Suppressor macrophage (primary cell): Measurements from ENCODE around the gene BTNL2.

ENCODE experiments used
- DNase-seq, 4 experiments: peaks; one replicate each; pipeline ENCODE4 v3.0.0-alpha.2; 2020 to 2022

BTNL2 gene

DNA sequence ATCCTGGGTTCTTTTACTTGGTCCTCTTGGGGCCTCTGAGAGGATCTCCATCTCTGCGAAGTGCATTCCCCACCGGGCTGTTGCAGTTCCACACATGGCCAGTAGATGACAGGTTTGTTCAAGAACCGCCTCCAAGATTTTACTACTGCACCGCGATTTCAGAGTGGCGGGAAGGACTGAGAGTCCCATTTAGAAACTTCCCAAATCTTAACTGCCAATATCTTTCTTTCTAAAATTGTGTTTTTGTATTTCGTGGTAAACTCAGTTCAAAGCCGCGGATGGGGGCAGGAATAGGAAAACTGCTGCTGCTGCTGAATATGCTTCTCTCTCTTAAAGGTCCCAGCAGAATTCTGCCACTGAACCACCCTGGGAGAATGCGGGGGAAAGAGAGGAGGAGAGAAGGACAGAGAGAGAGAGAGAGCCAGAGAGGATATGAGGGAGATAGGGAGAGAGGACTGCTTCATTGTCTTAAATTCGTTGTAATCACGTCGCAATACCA, 8.6 kb upstream of the BTNL2 start:
- DNase-seq: peak; percentile 81 to 90 (median 88)

DNA sequence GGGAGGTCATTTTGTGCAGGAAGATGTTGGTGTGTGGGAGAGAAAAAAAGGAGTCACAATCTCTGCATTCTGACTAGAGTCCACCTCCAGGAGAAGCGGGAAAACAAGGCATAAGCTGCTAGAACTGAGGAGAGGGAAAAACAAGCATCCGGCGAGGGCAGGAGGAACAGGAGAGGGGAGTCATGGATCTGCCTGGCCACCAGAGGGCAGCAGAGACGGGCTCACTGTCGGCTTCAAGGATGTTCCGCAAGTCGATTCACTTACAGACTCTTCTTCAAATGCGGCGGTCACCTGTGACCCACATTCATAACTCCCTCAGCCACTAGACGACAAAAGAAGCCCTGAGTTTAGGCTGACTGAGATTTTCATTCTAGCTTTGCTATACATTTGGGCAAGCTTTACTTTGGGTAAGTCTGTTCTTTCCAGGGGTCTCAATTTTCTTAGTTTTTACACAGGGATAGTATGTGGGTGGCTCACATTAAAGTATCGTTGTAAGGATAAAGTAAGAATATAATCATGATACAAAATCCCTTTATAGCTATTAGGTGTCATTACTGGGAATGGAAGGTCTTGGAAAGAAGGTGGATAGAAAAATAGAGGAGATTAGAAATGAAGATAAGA, 6.6 kb upstream of the BTNL2 start:
- DNase-seq: peak; percentile 83 to 90 (median 84)

DNA sequence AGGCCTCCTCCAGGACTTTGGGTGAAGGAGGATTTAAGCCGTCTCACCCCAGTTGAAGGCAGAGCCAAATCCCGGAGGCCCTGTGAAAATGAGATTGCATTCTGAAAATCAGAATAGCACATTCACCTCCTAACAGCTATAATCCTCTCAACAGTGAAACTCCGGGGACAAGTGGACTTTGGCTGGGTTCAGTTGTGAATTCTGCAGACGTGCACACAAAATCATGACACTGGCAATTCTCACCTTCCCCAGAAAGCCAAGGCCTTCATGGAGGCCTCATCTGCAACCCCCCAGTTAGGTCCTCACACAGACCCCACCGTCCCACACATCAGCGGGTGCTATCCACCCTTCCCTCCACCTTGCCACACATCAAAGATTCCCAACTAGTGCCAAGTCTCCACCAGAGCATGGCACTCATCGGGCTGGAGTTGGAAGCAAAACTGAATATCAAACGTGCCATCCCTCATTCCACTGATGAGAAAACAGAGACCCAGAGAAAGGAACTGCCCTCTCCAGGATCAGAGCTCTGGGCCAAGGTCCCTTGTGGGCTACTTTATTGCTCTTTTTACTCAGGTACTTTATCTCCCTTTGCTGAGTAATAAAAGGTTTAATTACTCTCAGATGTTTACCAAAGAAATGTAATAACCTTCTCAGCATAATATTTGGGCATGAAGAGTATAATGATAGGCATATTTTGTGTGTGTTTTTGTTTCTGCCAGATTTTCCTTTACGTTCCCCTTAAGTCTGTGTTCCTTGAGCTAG, 4.8 kb upstream of the BTNL2 start:
- DNase-seq: no peak

DNA sequence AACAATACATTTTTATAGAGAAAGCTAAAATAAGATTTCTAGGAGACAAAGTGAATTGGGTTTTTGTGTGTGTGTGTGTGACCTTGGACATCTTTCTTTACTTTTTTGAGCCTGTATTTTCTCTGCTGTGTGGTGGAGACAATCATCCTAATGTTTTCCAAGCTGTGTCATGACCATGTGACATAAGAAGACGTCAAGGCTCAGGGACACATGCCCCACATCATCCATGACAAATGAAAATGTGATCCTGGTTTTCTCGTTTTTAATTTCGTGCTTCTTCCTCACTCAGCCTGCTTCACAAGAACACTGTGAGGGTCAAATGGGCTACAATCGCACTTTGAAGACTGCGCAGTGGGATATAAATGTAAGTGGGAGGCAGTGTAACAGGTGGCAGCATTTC, 3.9 kb upstream of the BTNL2 start:
- DNase-seq: no peak

DNA sequence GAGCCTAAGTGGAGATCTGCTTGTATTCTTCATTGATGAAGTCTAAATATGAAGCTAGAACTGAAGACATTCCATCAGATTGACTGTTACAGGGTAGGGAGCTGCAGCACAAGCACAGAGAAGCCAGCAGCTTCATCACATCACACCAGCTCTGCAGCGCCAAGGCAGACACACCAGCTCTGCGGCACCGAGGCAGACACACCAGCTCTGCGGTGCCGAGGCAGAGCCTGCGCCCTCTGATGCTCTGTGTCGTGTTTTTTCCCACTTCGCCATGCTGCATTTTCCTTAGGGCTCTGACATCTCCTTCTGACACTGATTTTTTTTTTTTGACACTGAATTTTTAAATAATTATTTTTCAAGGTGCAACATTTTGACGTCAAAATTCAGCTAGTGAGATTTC, 784 bp downstream of the BTNL2 start:
- DNase-seq: no peak

DNA sequence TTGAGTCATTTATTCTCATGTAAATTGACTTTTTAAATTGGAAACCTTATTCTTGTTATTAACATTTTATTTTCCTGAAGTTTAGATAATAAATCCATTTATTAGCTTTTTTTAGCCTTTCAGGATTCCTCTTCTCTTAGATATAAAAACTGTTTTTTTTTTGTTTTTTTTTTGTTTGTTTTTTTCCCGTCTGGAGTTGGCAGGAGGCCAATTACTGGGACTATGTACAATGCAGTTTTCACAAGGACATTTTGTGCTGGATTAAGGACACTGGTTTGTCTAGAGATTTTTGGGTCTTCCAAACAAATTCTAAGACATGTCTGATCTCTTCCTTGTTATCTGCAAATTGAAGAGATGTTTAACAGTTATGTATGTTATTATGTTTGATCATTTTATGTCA, 1.3 kb downstream of the BTNL2 start:
- DNase-seq: no peak

DNA sequence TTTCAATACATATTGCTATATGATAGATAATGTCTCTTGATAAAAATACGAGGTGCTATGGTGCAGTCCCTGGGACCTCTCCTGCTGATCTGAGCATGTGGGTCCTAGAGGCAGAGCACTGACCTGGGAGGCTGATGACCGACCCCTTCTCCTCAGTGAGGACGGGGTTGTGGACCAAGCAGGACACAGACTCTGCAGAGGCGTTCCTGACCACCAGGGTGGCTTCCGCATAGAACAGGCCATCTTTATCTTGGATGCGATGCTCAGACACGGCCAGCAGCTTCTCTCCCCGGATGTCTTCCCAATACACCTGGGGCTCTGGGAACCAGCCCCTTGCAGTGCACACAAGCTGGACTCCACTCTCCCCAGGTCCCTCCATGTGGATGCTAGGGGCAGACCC, 4.2 kb downstream of the BTNL2 start:
- DNase-seq: no peak

DNA sequence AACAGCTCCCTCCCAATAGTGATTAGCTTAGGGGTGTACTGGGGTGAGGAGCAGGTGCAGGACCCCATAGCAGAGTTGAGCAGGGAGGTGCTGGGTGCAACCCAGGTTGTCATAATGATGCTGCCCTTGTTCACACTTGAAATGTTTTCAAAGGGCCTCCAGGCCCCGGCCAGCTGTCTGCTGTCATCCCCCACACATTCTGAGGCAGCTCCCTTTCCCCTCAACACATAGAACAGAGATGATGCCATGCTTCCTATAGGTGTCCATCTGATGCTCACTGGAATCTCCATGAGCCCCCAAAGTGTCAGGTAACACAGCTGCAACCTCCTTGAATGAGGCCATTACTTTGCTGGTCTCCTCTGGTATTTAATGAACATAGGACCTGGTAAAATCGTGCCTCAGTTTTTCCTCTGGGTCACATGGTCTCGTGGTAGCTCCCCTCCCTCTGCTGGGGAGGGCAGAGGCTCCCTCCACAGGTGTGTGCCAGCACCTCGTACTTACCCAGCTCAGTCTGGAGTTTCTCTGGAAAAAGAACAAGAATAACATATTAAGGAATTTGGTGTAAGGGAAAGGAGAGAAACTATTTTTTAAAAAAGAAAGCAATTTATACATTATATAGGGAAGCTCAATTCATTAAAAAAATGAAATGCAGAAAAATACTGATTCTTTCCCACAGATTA, 5.6 kb downstream of the BTNL2 start:
- no peak for DNase-seq

DNA sequence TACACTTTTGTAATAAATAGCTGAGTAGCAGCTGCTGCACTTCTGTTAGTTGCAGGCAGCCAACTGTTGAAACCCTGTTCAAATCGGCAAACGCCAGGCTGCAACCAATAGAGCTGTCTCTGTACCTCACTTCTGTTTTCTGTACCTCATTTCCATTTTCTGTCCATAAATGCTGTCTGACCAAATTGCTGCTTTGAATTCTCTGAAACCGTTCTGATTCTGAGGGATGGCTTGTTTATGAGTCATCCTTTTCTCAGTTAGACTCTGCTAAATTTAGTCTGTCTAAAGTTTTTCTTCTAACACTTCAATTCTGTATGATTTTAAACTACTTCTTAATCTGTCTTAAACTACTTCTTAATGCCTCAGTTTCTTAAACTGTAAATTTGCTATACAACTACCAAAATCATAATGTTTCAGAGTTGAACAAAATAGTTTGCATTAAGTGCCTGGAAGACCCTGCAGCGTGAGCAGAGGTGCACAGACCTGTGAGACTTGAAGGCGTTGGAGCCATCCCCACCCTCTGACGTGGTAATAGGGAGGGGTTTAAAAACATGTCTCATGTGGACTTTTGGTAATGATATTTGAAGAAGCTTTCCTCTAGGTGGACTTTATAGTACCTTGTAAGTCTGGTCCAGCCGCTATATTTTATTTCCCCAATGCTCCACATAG, 9.6 kb downstream of the BTNL2 start:
- DNase-seq: no peak

DNA sequence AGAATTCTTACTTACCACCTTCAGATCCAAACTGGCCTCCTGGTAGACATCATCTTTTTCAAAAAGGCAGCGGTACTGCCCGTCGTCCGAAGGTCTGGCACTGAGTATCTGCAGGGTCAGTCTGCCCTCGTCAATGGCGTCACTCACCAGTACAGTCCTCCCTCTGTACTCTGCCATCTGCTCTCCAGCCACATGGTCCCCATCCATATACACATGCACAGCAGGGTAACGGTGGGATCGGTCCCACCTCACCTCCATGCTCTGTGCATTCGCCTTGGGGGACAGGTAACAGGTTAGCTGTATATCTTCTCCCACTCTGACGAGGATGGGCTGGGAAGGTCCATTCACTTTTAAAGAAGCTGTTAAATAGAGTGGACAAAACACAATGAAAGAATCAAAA, 11.0 kb downstream of the BTNL2 start:
- no peak for DNase-seq

DNA sequence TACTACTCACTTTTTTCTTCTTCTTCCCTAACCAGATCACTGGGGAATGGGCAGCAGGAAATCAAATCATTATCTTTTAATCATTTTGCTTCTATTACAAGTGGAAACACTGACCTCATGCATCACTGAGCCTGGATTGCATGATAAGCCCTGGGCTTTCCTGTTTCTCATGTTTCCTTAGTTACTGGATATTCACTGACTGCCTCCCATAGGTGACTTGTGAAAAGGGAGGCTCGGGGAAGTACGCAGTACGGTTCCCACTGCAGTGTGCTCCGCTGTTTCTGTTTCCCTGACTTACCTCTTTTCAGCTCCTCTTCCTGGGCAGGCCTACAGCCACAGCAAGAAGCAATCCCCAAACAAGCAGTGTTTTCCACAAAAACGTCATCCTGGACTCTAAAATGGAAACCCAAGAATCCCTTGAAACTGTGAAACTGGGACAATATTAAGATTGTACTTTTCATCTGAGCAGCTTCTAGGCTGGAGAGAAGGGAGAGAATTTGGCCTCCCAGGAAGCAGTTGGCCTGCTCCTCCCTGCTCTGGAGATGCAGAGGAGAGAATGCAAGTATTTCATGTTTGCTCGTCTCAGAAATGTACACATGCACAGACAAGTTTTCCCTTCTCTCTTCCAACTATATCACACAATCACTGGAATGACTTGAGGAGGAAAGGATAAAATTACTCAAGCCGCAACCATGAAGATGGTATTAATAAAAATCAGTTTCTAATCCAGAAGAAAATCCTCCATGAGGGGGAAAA, 13.1 kb downstream of the BTNL2 start:
- peak in 2 of 4 experiments; percentile 11 to 16 for DNase-seq

DNA sequence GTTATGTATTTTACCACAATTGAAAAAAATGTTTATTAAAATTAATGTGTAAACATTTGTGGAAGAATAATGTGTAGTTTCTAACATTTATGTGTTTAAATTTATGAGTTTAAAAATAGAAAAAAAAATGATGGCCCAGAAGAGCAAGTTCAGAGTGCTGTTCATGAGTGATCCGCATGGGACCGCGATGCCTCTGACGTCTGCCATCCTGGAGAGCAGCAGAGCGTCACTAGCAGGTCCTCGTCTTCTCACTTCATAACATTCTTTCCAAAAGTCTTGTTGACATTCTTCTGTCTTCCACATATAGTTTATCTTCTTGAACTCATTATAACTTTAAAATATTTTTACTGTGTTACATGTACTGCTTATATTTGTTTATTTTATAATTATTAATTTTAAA, 15.5 kb downstream of the BTNL2 start:
- no peak for DNase-seq

DNA sequence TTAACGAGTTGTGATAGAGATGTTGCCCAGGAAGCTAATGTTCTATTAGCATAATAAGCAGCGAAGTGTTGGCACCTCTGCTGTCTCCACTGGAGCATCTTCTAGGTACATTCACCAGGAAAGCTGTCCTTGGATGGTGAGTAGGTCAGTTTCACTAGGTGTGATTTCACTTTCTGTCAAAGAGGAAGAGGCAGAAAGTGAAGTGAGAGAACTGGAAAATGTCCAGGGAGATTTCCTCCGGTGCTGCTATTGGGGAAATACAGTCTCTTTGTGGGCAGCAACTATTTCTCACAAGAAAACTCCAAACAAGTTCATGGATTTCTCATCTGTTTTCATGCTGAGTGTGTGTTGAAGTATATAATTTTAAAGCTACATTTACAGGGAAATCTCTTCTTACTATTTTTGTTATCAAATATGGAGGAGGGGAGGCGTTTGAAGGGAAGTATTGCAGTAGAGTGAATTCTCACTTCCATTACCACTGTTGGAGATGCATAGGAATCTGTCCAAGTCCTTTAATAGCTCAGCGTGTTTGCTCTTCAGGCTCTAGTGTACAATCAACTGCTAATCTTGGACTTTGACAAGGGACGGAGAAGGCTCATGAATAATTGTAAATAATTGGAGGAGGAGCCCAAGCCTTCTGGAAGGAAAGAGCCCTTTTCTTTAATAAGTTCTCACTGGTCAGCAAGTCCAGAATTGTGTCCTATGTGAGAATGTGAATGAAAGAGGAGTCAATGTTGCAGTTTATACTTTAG, 19.2 kb downstream of the BTNL2 start:
- peak in 1 of 4 experiments; percentile 4 for DNase-seq

DNA sequence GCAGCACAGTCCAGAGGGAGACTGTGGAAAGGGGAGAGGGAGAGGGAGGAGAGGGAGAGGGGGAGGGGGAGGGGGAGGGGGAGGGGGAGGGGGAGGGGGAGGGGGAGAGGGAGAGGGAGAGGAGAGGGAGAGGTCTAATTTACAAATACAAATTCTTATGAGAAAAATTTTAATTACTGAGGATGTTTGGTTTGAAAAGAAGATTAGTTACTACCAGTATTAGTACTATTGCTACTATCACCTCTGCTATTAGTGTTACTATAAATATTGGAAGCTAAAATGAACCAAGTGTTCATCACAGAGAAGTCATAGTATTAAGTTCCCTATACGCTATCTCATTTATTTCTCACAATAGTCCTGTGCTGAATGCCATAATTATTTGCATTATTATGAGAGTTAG, 20.9 kb downstream of the BTNL2 start:
- DNase-seq: no peak

DNA sequence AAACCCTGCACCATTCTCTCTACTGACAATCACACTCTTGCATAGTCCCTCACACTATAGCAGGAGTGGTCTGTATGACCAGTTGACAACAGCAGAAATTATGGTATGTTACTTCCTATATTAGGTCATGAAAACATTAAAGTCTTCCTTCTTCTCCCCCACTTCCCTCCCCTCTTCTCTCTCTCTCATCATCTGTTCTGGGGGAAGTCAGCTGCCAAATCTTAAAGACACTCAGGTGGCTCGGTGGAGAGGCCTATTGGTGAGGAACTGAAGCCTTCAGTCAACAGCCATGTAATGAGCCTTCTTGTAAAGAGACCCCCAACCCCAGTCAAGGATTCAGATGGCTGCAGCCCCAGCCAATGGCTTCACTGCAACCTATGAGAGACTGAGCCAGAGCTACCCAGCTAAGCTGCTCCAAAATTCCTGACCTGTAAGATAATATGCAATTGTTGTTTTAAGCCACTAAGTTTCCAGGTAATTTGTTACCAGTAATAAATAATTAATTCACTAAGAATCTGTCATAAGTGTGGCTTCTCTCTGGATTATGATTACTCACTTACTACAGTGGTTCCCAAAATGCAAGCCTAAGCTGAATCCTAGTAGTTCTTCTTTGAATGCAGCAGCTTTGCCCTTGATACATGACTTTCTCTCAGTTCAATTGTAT, 24.1 kb downstream of the BTNL2 start:
- DNase-seq: peak in 2 of 4 experiments; percentile 29 to 42

DNA sequence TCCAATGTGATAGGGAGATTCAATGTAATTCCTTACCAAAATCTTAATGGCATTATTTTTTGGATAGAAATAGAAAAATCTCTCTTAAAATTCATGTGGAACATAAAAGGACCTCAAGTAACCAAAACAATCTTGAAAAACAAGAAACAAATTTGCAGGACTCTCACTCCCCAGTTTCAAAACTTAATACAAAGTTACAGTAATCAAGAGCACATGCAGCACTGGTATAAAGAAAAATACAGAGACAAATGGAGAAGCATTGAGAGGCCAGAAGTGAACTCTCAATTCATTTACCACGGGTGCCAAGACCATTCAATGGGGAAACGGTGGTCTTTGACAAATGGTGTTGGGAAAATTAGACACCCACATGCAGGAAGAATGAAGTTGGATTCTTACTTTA, 27.4 kb downstream of the BTNL2 start:
- peak in 1 of 4 experiments; percentile 7 for DNase-seq

DNA sequence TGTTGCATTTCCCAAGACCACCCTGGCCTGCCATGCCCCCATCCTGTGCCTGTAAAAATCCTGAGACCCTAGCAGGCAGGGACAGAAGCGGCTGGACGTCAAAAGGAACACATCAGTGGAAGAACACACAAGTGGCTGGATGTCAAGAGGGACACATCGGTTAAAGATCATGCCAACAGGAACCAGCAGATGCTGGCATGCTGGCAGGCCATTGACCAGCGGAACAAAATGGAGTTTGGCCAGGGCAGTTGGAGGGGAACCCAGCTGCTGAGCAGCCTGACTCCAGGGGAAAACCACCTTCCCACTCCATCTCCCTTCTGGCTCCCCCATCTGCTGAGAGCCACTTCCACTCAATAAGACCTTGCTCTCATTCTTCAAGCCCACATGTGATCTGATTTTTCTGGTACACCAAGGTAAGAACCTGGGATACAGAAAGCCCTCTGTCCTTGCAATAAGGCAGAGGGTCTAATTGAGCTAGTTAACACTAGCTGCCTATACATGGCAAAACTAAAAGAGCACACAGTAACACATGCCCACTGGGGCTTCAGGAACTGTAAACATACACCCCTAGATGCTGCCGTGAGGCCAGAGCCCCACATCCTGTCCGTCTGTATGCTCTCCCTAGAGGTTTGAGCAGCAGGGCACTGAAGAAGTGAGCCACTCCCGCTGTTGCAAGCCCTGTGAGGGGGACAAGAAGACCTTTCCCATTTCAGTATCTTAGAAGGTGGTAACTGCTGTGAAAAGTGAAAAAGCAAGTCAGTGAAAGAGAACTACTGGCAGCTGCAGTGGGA, 31.0 kb downstream of the BTNL2 start:
- no peak for DNase-seq

DNA sequence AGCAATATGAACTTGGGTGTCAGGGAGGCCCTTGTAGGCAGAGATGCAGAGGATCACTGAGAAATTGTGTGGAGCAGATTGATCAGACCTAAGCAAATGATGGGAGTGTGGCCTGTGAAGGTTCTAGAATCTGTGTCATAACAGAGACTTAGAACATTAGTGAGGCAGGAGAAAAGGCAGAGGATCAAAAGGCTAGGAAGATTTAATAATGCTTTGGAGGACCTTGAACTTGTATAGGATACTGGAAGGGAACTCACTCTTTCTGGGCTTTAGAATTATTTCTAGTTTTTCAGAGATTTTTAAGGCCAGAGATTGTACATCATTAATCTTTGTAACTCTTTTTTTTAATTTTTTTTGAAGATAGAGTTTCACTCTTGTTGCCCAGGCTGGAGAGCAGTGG, 35.2 kb downstream of the BTNL2 start, which contains the start of gene TSBP1:
Gene TSBP1, minus strand, starts transcription at position 101 of the 400 bp plus-strand sequence. CDS start 197 bp downstream, outside the sequence.
- DNase-seq: no peak

DNA sequence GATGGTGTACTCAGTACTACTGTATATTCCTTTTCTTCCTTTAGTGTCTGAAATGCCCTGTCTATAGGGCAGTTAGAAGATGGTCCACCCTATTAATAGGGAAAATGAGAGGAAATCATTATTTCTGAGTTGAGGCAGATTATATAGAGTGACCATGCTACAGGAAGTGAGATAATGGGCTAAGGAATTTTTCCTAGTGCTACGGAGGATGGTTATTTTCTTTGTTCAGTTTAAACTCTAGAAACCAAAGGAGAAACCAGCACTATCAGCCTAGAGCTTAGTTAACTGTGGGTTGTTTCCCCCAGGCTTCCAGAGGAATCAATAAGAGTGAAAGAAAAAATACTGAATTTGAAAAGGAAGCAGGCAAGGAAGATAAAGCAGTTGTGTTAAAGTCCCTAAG, 35.8 kb downstream of the BTNL2 start:
- DNase-seq: no peak

DNA sequence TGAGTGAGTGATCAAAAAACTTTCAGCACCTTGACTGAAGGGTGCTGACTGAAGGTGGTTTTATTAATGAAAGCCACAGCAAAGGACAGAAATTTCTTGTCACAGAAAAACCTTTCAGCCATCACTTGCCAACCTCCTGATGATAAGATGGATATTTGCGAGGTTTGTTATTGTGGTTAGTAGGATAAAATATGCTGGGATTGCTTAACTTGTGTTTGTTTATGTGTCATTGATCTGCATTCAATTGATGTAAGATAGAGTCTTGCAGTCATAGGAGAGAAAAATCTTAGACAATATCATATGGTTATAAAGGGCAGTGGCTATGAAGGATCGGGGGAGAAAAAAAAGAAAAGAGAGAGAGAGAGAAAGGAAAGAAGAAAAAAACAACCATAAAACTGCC, 36.5 kb downstream of the BTNL2 start:
- no peak for DNase-seq
